ENCODE results near the gene MPL.

DNA sequence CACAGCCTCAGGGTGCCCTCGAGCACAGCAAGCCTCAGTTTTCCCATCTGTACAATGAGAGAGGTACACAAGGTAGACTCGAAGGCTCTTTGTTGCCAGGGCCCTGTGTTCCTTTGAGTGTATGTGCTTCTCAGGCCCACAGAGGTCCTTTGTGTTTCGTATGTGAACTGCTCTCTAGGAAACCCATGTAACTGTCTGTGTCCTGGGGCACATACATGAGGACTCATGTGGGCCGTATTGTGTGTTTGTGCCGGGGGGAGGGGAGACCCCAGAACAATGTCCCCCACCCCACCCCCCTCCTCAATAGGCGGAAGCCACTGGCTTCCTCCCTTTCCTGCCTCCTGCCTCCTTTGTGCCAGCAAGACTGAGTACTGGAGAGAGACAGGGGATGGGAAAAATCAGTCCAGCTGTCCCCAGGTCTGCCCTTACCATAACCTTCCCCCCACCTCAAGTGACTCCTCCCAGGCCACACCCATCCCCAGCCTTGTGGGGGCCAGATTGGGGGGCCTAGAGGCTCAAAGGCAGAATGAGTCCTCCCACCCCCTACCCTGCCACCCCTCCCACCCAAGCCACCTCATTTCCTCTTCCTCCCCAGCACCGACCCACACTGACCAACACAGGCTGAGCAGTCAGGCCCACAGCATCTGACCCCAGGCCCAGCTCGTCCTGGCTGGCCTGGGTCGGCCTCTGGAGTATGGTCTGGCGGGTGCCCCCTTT is 37.1 kb upstream of the MPL start, which contains the start of gene TIE1:
- no peak for TF ChIP-seq POLR2AphosphoS5 (IDR thresholded peaks at IDR 0.05; ENCODE audit: low read depth, low read length)
- TF ChIP-seq, protein P1, sequence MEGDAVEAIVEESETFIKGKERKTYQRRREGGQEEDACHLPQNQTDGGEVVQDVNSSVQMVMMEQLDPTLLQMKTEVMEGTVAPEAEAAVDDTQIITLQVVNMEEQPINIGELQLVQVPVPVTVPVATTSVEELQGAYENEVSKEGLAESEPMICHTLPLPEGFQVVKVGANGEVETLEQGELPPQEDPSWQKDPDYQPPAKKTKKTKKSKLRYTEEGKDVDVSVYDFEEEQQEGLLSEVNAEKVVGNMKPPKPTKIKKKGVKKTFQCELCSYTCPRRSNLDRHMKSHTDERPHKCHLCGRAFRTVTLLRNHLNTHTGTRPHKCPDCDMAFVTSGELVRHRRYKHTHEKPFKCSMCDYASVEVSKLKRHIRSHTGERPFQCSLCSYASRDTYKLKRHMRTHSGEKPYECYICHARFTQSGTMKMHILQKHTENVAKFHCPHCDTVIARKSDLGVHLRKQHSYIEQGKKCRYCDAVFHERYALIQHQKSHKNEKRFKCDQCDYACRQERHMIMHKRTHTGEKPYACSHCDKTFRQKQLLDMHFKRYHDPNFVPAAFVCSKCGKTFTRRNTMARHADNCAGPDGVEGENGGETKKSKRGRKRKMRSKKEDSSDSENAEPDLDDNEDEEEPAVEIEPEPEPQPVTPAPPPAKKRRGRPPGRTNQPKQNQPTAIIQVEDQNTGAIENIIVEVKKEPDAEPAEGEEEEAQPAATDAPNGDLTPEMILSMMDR (IDR thresholded peaks at IDR 0.05), result no peak
- TF ChIP-seq USF1 (IDR thresholded peaks at IDR 0.05; ENCODE audit: borderline replicate concordance, low read depth), result no peak
- no peak for TF ChIP-seq CHD2 (IDR thresholded peaks at IDR 0.05; ENCODE audit: low read length, partially characterized antibody)

Measured in SK-N-SH (cell line).